DND-41 (cell line): ENCODE measurements around the gene NUP88.

Experiments used
- ATAC-seq: fragments of 200-7000 bp; cut with Tn5 transposase; 3 replicates; pipeline ENCODE4 v1.9.1; 2021; ENCODE audit warnings: low read depth; ENCODE audit not compliant: insufficient read depth
- DNase-seq: peaks from one replicate; pipeline ENCODE4 v3.0.0-alpha.2; 2020
- H2AFZ ChIP-seq: 2 replicates; pipeline ENCODE4 v1.6.0; 2012; ENCODE audit warnings: low read depth, low read length
- H3K27ac ChIP-seq: 2 replicates; pipeline ENCODE4 v1.5.1; 2012; ENCODE audit warnings: low read length, inconsistent platforms
- H3K27me3 ChIP-seq: fragments of 200-600 bp; sonication (generic); 2 replicates; pipeline ENCODE4 v1.6.0; 2012; ENCODE audit warnings: low read length, mild to moderate bottlenecking, inconsistent platforms; ENCODE audit not compliant: insufficient read depth, poor library complexity
- H3K36me3 ChIP-seq: 2 replicates; pipeline ENCODE4 v1.5.1; 2012; ENCODE audit warnings: low read length, inconsistent platforms; ENCODE audit not compliant: insufficient read depth
- H3K4me1 ChIP-seq: 2 replicates; pipeline ENCODE4 v1.5.1; 2012; ENCODE audit warnings: mild to moderate bottlenecking, low read length; ENCODE audit not compliant: insufficient read depth
- H3K4me2 ChIP-seq: 2 replicates; pipeline ENCODE4 v1.6.0; 2012; ENCODE audit warnings: mild to moderate bottlenecking, moderate library complexity, low read length, inconsistent platforms; ENCODE audit not compliant: insufficient read depth
- H3K4me3 ChIP-seq, 2 experiments: fragments of 200-600 bp in 1 of 2; shearing (Covaris generic) in 1 of 2; 2 replicates each; pipeline ENCODE4 v1.5.1; 2012 to 2016; ENCODE audit warnings: inconsistent platforms in 2 of 2, low read length in 2 of 2, mild to moderate bottlenecking in 2 of 2, low read depth in 1 of 2, moderate library complexity in 1 of 2
- H3K79me2 ChIP-seq: 2 replicates; pipeline ENCODE4 v1.6.0; 2012; ENCODE audit warnings: low read length, inconsistent platforms; ENCODE audit not compliant: insufficient read depth
- H3K9ac ChIP-seq: 2 replicates; pipeline ENCODE4 v1.6.0; 2012; ENCODE audit warnings: low read depth, mild to moderate bottlenecking, inconsistent platforms, low read length, moderate library complexity
- H3K9me3 ChIP-seq: 2 replicates; pipeline ENCODE4 v1.5.1; 2012; ENCODE audit warnings: low read length, moderate library complexity, mild to moderate bottlenecking, inconsistent platforms; ENCODE audit not compliant: insufficient read depth, severe bottlenecking
- H4K20me1 ChIP-seq: 2 replicates; pipeline ENCODE4 v1.6.0; 2012; ENCODE audit warnings: low read length; ENCODE audit not compliant: insufficient read depth
- EZH2 ChIP-seq: IDR thresholded peaks from 3 replicates; pipeline ENCODE4 v1.6.1; 2012; ENCODE audit warnings: borderline replicate concordance, low read depth, mild to moderate bottlenecking, moderate library complexity, low read length, inconsistent platforms; ENCODE audit not compliant: severe bottlenecking
- TF ChIP-seq, protein P1 (sequence below): IDR thresholded peaks from 2 replicates; pipeline ENCODE4 v1.5.1; 2012; ENCODE audit warnings: borderline replicate concordance, low read length, moderate library complexity, mild to moderate bottlenecking; ENCODE audit not compliant: poor library complexity, severe bottlenecking; ENCODE audit errors: extremely low read depth

Gene NUP88

DNA sequence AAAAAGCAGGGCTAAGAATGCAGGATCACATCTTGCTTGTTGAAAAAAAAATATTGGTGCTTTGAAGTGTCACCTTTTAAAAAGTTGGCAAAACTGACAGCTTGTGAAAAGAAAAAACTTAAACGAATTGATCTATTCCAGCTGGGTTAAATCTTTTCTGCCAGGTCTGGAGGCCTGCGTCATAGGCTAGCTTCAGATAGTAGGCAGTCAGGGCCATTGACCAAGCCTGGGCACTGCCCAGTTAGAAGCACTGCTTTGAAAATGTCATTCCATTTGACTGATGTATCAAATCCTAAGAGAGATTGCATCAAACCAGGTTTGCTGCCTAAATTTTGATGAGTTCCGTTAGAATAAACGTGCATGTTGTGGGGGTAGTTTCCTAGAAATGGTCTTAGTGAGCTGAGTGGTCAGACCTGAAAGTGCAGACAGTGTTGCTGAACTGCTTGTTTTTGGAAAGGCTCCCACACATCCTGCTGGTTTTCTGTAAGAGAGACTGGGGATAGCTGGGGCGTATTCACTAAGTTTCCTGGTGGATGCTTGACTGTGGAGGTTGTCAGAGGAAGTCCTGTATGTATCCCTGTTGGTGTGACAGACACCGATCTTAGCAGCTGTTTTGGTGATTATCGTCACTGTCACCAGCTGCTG, 38.8 kb downstream of the NUP88 start:
- DNase-seq: no peak
- no peaks in the 10 kb centered on the region; the same call in 1 of the 2 replicates for H4K20me1 ChIP-seq
- no peak overlapping the region for H3K27ac ChIP-seq
- H3K36me3 ChIP-seq: peaks cover 98% of the 10 kb centered on the region
- no peak overlapping the region for H3K9ac ChIP-seq
- no peak overlapping the region for H3K4me2 ChIP-seq
- H3K9me3 ChIP-seq: no peaks in the 10 kb centered on the region
- H2AFZ ChIP-seq: no peak overlapping the region
- TF ChIP-seq EZH2: no peak
- TF ChIP-seq, protein P1, sequence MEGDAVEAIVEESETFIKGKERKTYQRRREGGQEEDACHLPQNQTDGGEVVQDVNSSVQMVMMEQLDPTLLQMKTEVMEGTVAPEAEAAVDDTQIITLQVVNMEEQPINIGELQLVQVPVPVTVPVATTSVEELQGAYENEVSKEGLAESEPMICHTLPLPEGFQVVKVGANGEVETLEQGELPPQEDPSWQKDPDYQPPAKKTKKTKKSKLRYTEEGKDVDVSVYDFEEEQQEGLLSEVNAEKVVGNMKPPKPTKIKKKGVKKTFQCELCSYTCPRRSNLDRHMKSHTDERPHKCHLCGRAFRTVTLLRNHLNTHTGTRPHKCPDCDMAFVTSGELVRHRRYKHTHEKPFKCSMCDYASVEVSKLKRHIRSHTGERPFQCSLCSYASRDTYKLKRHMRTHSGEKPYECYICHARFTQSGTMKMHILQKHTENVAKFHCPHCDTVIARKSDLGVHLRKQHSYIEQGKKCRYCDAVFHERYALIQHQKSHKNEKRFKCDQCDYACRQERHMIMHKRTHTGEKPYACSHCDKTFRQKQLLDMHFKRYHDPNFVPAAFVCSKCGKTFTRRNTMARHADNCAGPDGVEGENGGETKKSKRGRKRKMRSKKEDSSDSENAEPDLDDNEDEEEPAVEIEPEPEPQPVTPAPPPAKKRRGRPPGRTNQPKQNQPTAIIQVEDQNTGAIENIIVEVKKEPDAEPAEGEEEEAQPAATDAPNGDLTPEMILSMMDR: no peak
- ATAC-seq: no peak
- H3K27me3 ChIP-seq: no peaks in the 10 kb centered on the region
- no peaks in the 10 kb centered on the region for H3K79me2 ChIP-seq
- H3K4me3 ChIP-seq: no peak overlapping the region
- H3K4me1 ChIP-seq: no peaks in the 10 kb centered on the region

DNA sequence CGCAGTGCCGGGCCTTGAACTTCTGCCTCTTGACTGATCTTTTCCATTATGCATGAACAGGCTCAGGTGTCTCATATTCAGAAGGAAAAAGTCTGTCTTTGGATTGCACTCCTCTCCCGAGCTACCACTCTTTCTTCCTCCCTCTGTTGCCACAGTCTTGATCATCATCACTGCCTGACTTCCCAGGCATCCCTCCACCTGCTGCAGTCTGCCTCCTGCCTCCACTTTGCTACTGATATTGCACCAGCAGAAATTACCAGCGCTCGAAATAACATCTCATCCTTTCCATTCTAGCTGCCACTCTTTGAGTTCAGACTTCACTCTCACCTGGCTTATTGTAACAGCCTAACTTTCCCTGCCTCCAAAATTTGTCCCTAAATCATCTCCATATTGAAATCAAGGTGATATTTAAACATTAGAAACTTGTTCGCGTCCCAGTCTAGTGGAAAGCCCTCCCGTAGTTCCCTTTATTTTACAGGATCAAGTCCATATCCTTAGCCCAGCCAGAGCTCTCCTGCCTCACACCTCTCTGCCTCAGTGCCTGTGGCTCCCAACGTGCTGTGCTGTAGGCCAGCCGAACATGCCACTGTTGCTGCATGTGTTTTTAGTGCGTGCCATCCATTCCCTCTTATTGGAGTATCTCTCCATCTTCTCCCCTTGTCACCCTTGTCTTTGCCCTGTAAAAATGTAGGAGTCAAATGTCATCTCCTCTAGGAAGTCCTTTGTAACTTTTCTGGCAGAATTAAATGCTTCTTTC, 39.9 kb downstream of the NUP88 start:
- no peak overlapping the region for H3K9ac ChIP-seq
- no peaks in the 10 kb centered on the region for H3K4me1 ChIP-seq
- H3K4me2 ChIP-seq: no peak overlapping the region
- no peaks in the 10 kb centered on the region for H4K20me1 ChIP-seq
- H3K9me3 ChIP-seq: no peaks in the 10 kb centered on the region
- H3K79me2 ChIP-seq: no peaks in the 10 kb centered on the region
- H3K27ac ChIP-seq: no peak overlapping the region
- no peak for ATAC-seq
- no peaks in the 10 kb centered on the region for H3K27me3 ChIP-seq
- DNase-seq: no peak
- no peak overlapping the region for H3K4me3 ChIP-seq
- TF ChIP-seq EZH2: no peak
- TF ChIP-seq, protein P1: no peak
- no peak overlapping the region for H2AFZ ChIP-seq
- peaks cover 94% of the 10 kb centered on the region for H3K36me3 ChIP-seq

GRCh38 chr17:5378566-5379207, 40.8 kb downstream of the NUP88 start:
- no peak overlapping the region for H3K4me3 ChIP-seq
- H3K36me3 ChIP-seq: peaks cover 91% of the 10 kb centered on the region
- H3K79me2 ChIP-seq: no peaks in the 10 kb centered on the region
- H4K20me1 ChIP-seq: no peaks in the 10 kb centered on the region
- H3K9ac ChIP-seq: no peak overlapping the region
- no peak for TF ChIP-seq EZH2
- TF ChIP-seq, protein P1: no peak
- no peak overlapping the region for H2AFZ ChIP-seq
- ATAC-seq (0 out of 3 replicates have a peak, but pooled peaks have one; percentile 23), DNase-seq (no peak)
- H3K27ac ChIP-seq: no peak overlapping the region
- H3K4me2 ChIP-seq: no peak overlapping the region
- H3K27me3 ChIP-seq: no peaks in the 10 kb centered on the region
- no peaks in the 10 kb centered on the region for H3K9me3 ChIP-seq
- no peaks in the 10 kb centered on the region for H3K4me1 ChIP-seq
